ENCODE results near the gene RFWD3. TPM values are rescaled to one million over a fixed set of nuclear protein-coding genes. Genes with fewer than 3 reads are reported as not detected.

Gene RFWD3
- total and polyA plus RNA-seq, 2 of the 13 experiments (the other 11 are each of a cell fraction or from before 2014, with no cell fraction given), result 23.4 to 62.6 TPM

DNA sequence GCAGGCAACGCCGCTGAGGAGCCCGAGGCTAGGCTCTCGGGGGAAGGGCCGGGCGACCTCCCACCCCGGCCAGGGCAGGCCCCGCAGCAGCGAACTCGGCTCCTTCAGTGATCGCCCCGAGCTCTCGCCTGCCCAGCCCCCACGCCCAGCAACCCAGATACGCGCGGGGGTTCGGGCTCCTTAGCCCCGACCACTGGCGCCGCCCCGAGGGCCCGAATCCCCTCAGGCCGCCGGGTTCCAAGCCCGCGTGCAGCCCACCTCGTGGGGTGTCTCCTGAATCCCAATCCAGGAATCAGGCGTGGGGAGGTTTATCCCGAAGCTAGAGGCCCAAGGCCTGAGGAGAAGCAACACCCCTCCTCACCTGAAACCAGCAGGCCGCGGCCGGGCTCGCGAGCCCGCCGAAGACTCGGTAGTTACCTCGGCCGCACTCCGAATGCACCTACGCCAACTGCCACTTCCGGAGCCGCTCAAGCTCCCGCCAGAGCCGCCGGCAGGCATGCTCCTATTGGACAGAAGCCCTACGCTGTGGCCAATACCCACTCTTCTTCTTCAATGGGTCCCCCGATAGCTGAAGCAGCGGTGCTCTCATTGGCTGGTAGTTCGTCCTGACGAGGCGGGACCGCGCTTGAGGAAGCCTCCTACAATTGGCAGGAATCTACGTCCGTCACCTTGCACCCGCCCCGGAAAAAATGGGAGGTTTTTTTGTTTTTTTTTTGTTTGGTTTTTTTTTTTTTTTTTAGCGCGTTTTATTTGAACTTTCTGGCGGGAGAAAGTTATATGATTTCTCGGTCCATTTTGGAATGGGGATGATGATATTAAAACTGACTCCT, at the start of gene RFWD3 (continued):
- TF ChIP-seq MZF1 (CRISPR knock-in tag; IDR thresholded peaks at IDR 0.05; ENCODE audit: borderline replicate concordance), result no peak
- TF ChIP-seq ZC3H13 (CRISPR knock-in tag; IDR thresholded peaks at IDR 0.05), result 0 out of 2 replicates have a peak, but pooled peaks have one; percentile 42
- TF ChIP-seq ZFY (CRISPR knock-in tag; IDR thresholded peaks at IDR 0.05), result peak; percentile 97
- no peak for TF ChIP-seq NPAS2 (CRISPR knock-in tag; IDR thresholded peaks at IDR 0.05; ENCODE audit: borderline replicate concordance)
- no peak; the same call in 1 of the 2 replicates for TF ChIP-seq ARNT2 (CRISPR knock-in tag; IDR thresholded peaks at IDR 0.05; ENCODE audit: low read depth)
- TF ChIP-seq FOXA1 (IDR thresholded peaks at IDR 0.05), result no peak
- TF ChIP-seq FOXA1 (CRISPR knock-in tag; IDR thresholded peaks at IDR 0.05), result no peak
- TF ChIP-seq ZBTB46 (CRISPR knock-in tag; IDR thresholded peaks at IDR 0.05; ENCODE audit: borderline replicate concordance), result 0 out of 2 replicates have a peak, but pooled peaks have one; percentile 61
- no peak for TF ChIP-seq JUND (CRISPR knock-in tag; IDR thresholded peaks at IDR 0.05)
- TF ChIP-seq, protein P1, sequence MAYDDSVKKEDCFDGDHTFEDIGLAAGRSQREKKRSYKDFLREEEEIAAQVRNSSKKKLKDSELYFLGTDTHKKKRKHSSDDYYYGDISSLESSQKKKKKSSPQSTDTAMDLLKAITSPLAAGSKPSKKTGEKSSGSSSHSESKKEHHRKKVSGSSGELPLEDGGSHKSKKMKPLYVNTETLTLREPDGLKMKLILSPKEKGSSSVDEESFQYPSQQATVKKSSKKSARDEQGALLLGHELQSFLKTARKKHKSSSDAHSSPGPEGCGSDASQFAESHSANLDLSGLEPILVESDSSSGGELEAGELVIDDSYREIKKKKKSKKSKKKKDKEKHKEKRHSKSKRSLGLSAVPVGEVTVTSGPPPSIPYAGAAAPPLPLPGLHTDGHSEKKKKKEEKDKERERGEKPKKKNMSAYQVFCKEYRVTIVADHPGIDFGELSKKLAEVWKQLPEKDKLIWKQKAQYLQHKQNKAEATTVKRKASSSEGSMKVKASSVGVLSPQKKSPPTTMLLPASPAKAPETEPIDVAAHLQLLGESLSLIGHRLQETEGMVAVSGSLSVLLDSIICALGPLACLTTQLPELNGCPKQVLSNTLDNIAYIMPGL (CRISPR knock-in tag; IDR thresholded peaks at IDR 0.05; ENCODE audit: borderline replicate concordance in 1 of 2, low read depth in 1 of 2), result peak; percentile 71 to 77; a peak in 3 of 4 replicates
- no peak for TF ChIP-seq SRSF9 (IDR thresholded peaks at IDR 0.05; ENCODE audit: borderline replicate concordance, insufficient read depth, low read depth, low read length, poor library complexity, severe bottlenecking)
- TF ChIP-seq, protein P2, sequence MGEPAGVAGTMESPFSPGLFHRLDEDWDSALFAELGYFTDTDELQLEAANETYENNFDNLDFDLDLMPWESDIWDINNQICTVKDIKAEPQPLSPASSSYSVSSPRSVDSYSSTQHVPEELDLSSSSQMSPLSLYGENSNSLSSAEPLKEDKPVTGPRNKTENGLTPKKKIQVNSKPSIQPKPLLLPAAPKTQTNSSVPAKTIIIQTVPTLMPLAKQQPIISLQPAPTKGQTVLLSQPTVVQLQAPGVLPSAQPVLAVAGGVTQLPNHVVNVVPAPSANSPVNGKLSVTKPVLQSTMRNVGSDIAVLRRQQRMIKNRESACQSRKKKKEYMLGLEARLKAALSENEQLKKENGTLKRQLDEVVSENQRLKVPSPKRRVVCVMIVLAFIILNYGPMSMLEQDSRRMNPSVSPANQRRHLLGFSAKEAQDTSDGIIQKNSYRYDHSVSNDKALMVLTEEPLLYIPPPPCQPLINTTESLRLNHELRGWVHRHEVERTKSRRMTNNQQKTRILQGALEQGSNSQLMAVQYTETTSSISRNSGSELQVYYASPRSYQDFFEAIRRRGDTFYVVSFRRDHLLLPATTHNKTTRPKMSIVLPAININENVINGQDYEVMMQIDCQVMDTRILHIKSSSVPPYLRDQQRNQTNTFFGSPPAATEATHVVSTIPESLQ (CRISPR knock-in tag; conservative IDR thresholded peaks at IDR 0.05), result peak; percentile 50; the same call in 1 of the 2 replicates
- 0 out of 2 replicates have a peak, but pooled peaks have one; percentile 76 for TF ChIP-seq ZNF773 (CRISPR knock-in tag; IDR thresholded peaks at IDR 0.05; ENCODE audit: borderline replicate concordance)
- TF ChIP-seq RFX1 (IDR thresholded peaks at IDR 0.05), result no peak
- 0 out of 2 replicates have a peak, but pooled peaks have one; percentile 92 for TF ChIP-seq ZNF235 (CRISPR knock-in tag; IDR thresholded peaks at IDR 0.05; ENCODE audit: borderline replicate concordance)
- TF ChIP-seq ZNF296 (CRISPR knock-in tag; conservative IDR thresholded peaks at IDR 0.05), result no peak
- TF ChIP-seq HOXA5 (CRISPR knock-in tag; IDR thresholded peaks at IDR 0.05), result 0 out of 2 replicates have a peak, but pooled peaks have one; percentile 73
- peak; percentile 93 for TF ChIP-seq KDM5B (CRISPR knock-in tag; IDR thresholded peaks at IDR 0.05; ENCODE audit: borderline replicate concordance)
- TF ChIP-seq SMAD1 (CRISPR knock-in tag; IDR thresholded peaks at IDR 0.05; ENCODE audit: borderline replicate concordance, low read depth), result 0 out of 2 replicates have a peak, but pooled peaks have one; percentile 80
- no peak for TF ChIP-seq SMARCC2 (IDR thresholded peaks at IDR 0.05)
- no peak for TF ChIP-seq PAF1 (CRISPR knock-in tag; IDR thresholded peaks at IDR 0.05)
- TF ChIP-seq TGIF2 (CRISPR knock-in tag; IDR thresholded peaks at IDR 0.05), result peak; percentile 77
- TF ChIP-seq PBX2 (CRISPR knock-in tag; IDR thresholded peaks at IDR 0.05), result peak; percentile 95

All from HepG2 (cell line).